Aorta (tissue), 5 donors: ENCODE measurements around the gene ZNF569. TPM values are rescaled to one million over a fixed set of nuclear protein-coding genes. Genes with fewer than 3 reads are reported as not detected.

ENCODE experiments used
- ATAC-seq: fragments of 200-7000 bp; cut with Tn5 transposase; one replicate; pipeline ENCODE4 v1.9.1; 2022; ENCODE audit warnings: moderate library complexity; ENCODE audit not compliant: low FRiP score
- DNase-seq, 2 donors: peaks; one replicate each; pipeline ENCODE4 v3.0.0-alpha.2; 2020
- H3K27ac ChIP-seq, 2 donors: one replicate each; pipeline ENCODE4 v1.5.1; 2013; ENCODE audit warnings: low read length in 2 of 2, mild to moderate bottlenecking in 2 of 2, moderate library complexity in 2 of 2, control low read depth in 1 of 2, inconsistent platforms in 1 of 2, low read depth in 1 of 2
- H3K27me3 ChIP-seq, 2 donors: one replicate each; pipeline ENCODE4 v1.6.1; 2013; ENCODE audit warnings: control low read depth in 1 of 2, low read length in 1 of 2, mild to moderate bottlenecking in 1 of 2, moderate library complexity in 1 of 2; ENCODE audit not compliant: insufficient read depth in 2 of 2, control insufficient read depth in 1 of 2
- H3K36me3 ChIP-seq, 2 donors: one replicate each; pipeline ENCODE4 v1.6.1; 2013; ENCODE audit warnings: control low read depth in 1 of 2, low read length in 1 of 2, mild to moderate bottlenecking in 1 of 2; ENCODE audit not compliant: insufficient read depth in 2 of 2, control insufficient read depth in 1 of 2
- H3K4me1 ChIP-seq, 2 donors: one replicate each; pipeline ENCODE4 v1.6.1; 2013; ENCODE audit warnings: low read length in 2 of 2, control low read depth in 1 of 2, mild to moderate bottlenecking in 1 of 2, moderate library complexity in 1 of 2; ENCODE audit not compliant: insufficient read depth in 2 of 2, control insufficient read depth in 1 of 2
- H3K4me3 ChIP-seq, 2 donors: one replicate each; pipeline ENCODE4 v1.5.1; 2013; ENCODE audit warnings: low read length in 2 of 2, control low read depth in 1 of 2, mild to moderate bottlenecking in 1 of 2
- H3K9me3 ChIP-seq: one replicate; pipeline ENCODE4 v1.6.1; 2013; ENCODE audit warnings: mild to moderate bottlenecking, low read length; ENCODE audit not compliant: control insufficient read depth
- WGBS, 2 donors: extraction: QIAGEN DNeasy Blood & Tissue Kit; methylation state at CpG; one replicate each; pipeline ENCODE4 v1.1.7; 2013; 5-methylcytosine and 5-hydroxymethylcytosine counted together
- intact Hi-C, 2 donors: fragments of 100-400 bp; cut with DNase I; formaldehyde crosslinking; loops; one replicate each; pipeline versions ENCODE4 v1.14.2 to v1.15.0; 2022
- polyA plus RNA-seq, 2 donors: library from polyadenylated mRNA; stranded (reverse); fragments of 200-250 nt; gene quantifications; one replicate each; pipeline ENCODE4 v1.2.3, GENCODE V29; 2013
- total RNA-seq, 2 donors: library from RNA; stranded (reverse); fragmentation: NEBNext Ultra II Directional; extraction: Animal tissue kit (Norgen Biotek cat#: 25700); gene quantifications; one replicate each; pipeline ENCODE4 v1.2.1, GENCODE V29; 2021
- donor health status: healthy with polysubstance abuse.
- donor health status: Bipolar disorder and iron deficiency.
- donor health status: DM: no; HTN: no; CAD: no.
- donor health status: DM: no; HTN: no; CAD: no.
- donor health status: DM: yes; HTN: yes; CAD: no.

The ZNF569 gene
- total and polyA plus RNA-seq, 4 donors: 3.1 to 6.7 (median 5.1) TPM

GRCh38 chr19:37484406-37485168 is 17.3 kb upstream of the ZNF569 start:
- intact Hi-C loops: no loop called here
- peak overlapping the region in 1 of 2 donors; percentile 8 for H3K4me3 ChIP-seq
- H3K9me3 ChIP-seq: peaks cover 26% of the 10 kb centered on the region
- no peaks in the 10 kb centered on the region for H3K4me1 ChIP-seq
- H3K36me3 ChIP-seq: peaks cover 14 to 16% of the 10 kb centered on the region in 2 donors
- no peaks in the 10 kb centered on the region for H3K27me3 ChIP-seq
- no peak overlapping the region for H3K27ac ChIP-seq
- 98 to 99% methylated on average over 8 of the region's 8 CpGs for WGBS, 2 donors
- DNase-seq: no peak
- no peak for ATAC-seq

GRCh38 chr19:37472165-37472564 is 4.9 kb upstream of the ZNF569 start:
- Histone ChIP-seq H3K9me3 (peaks cover 4% of the 10 kb centered on the region), H3K4me1 (no peaks in the 10 kb centered on the region), H3K4me3 (no peak overlapping the region), H3K36me3 (peaks cover 7 to 9% of the 10 kb centered on the region in 2 donors), H3K27ac (no peak overlapping the region), H3K27me3 (no peaks in the 10 kb centered on the region)
- 97 to 99% methylated on average over 9 of the region's 9 CpGs for WGBS, 2 donors
- no peak for DNase-seq
- intact Hi-C loops: loop anchor here in 1 of 2 donors (5.0 kb wide), 1 partner anchor 35 kb away; the partner anchor contains the start of gene ZNF793
- ATAC-seq: no peak

GRCh38 chr19:37470216-37470615 is 3.0 kb upstream of the ZNF569 start:
- DNase-seq (no peak), ATAC-seq (no peak)
- Histone ChIP-seq H3K27me3 (no peaks in the 10 kb centered on the region), H3K4me1 (no peaks in the 10 kb centered on the region), H3K4me3 (no peak overlapping the region), H3K36me3 (peaks cover 3 to 4% of the 10 kb centered on the region in 2 donors), H3K9me3 (no peaks in the 10 kb centered on the region), H3K27ac (no peak overlapping the region)
- intact Hi-C loops: loop anchor here in 1 of 2 donors (5.0 kb wide), 1 partner anchor 37 kb away; the partner anchor contains the start of gene ZNF793
- WGBS, 2 donors: 84% methylated on average over 4 of the region's 4 CpGs

- intact Hi-C loops: loop anchor here (2.0 to 10.0 kb wide), 4 partner anchors 38 to 497 kb away; partner anchors contain the start of genes ZNF527 (in 1 of the 2) and ZNF793 (in 1 of the 2)
- Histone ChIP-seq H3K4me1 (no peaks in the 10 kb centered on the region), H3K36me3 (peaks cover 4% of the 10 kb centered on the region in 2 donors)
Measured at GRCh38 chr19:37468961-37469777, 1.9 kb upstream of the ZNF569 start, which contains the start of gene ZNF570. Gene ZNF570 (plus strand): TSS chr19:37469356. CDS start chr19:37470355, 999 bp downstream.

GRCh38 chr19:37467608-37468090 is 405 bp upstream of the ZNF569 start:
- Histone ChIP-seq H3K4me1 (no peaks in the 10 kb centered on the region), H3K27me3 (no peaks in the 10 kb centered on the region), H3K9me3 (no peaks in the 10 kb centered on the region), H3K27ac (peak overlapping the region in 1 of 2 donors; percentile 1), H3K4me3 (peak overlapping the region in 1 of 2 donors; percentile 61), H3K36me3 (peaks cover 0 to 4% of the 10 kb centered on the region in 2 donors)
- intact Hi-C loops: loop anchor here (2.0 to 10.0 kb wide), 4 partner anchors 39 to 495 kb away; partner anchors contain the start of genes ZNF527 (in 1 of the 2) and ZNF793 (in 1 of the 2)
- ATAC-seq (no peak), DNase-seq (no peak)
- WGBS, 2 donors: 43 to 44% methylated on average over 18 of the region's 18 CpGs

More at GRCh38 chr19:37468961-37469777, 1.9 kb upstream of the ZNF569 start, which contains the start of gene ZNF570:
- Histone ChIP-seq H3K9me3 (no peaks in the 10 kb centered on the region), H3K27me3 (no peaks in the 10 kb centered on the region), H3K4me3 (peak within 1 kb of the TSS; percentile 54 to 82), H3K27ac (peak within 1 kb of the TSS; percentile 8 to 87)
- ATAC-seq (peak; percentile 92), DNase-seq (peak; percentile 93 to 97)
- WGBS, 2 donors: 1% methylated on average over 62 to 63 of the region's 63 CpGs

GRCh38 chr19:37466277-37466797 is 907 bp downstream of the ZNF569 start:
- Histone ChIP-seq H3K4me3 (peak overlapping the region; percentile 61 to 80), H3K27me3 (no peaks in the 10 kb centered on the region), H3K27ac (peak overlapping the region in 1 of 2 donors; percentile 68), H3K4me1 (no peaks in the 10 kb centered on the region), H3K36me3 (peaks cover 0 to 6% of the 10 kb centered on the region in 2 donors), H3K9me3 (peaks cover 4% of the 10 kb centered on the region)
- intact Hi-C loops: loop anchor here (5.0 to 10.0 kb wide), 3 partner anchors 94 to 494 kb away; partner anchors contain the start of gene ZNF527 (in 1 of the 2)
- WGBS, 2 donors: 28 to 34% methylated on average over 25 of the region's 25 CpGs
- DNase-seq (no peak), ATAC-seq (no peak)

- peak overlapping the region in 1 of 2 donors; percentile 15 for H3K4me3 ChIP-seq
- H3K27me3 ChIP-seq: no peaks in the 10 kb centered on the region
- no peak for DNase-seq
- H3K9me3 ChIP-seq: peaks cover 20% of the 10 kb centered on the region
- ATAC-seq: no peak
- peaks cover 10 to 20% of the 10 kb centered on the region in 2 donors for H3K36me3 ChIP-seq
- intact Hi-C loops: no loop called here
- no peaks in the 10 kb centered on the region for H3K4me1 ChIP-seq
- no peak overlapping the region for H3K27ac ChIP-seq
- WGBS, 2 donors: 96 to 97% methylated on average over 4 of the region's 4 CpGs
Measured at GRCh38 chr19:37452500-37453245, 14.6 kb downstream of the ZNF569 start.
